K562 (cell line): ENCODE measurements around the gene MVK. TPM values are rescaled to one million over a fixed set of nuclear protein-coding genes. Genes with fewer than 3 reads are reported as not detected.

Experiments used
- ATAC-seq: fragments of 200-7000 bp; cut with Tn5 transposase; 3 replicates; pipeline ENCODE4 v1.9.1; 2020; ENCODE audit warnings: moderate library complexity
- BruUV-seq: library from RNA; stranded (reverse); fragments of 400-500 nt; replicated peaks from 2 replicates; lab custom pipeline; 2021; lab: Mats Ljungman, UMichigan
- CTCF ChIA-PET: fragments of 300-600 bp; formaldehyde crosslinking; extraction: SDS; loops from one replicate; lab custom pipeline; 2021; ENCODE audit warnings: low intra/inter-chr PET ratio; lab: Yijun Ruan, JAX
- POLR2A ChIA-PET: fragments of 300-600, 350-650 bp; sonication (Branson Sonifier 250); formaldehyde crosslinking; extraction: SDS; loops from one replicate; lab custom pipeline; 2021; ENCODE audit warnings: antibody characterized with exemption, inconsistent platforms; lab: Yijun Ruan, JAX
- DNase-seq, 4 experiments: peaks; one replicate each; pipeline versions ENCODE4 v3.0.0 to v3.0.0-alpha.2; 2011 to 2018; ENCODE audit warnings: low spot score in 3 of 4, mixed read lengths in 3 of 4; ENCODE audit errors: extremely low read depth in 1 of 4
- FAIRE-seq: peaks from 2 replicates; lab custom pipeline; 2011; peaks lifted over from hg19 to GRCh38; lab: Jason Lieb, UNC
- H2AFZ ChIP-seq: 2 replicates; pipeline ENCODE4 v1.6.0; 2011; ENCODE audit warnings: low read depth, low read length, control low read depth, inconsistent platforms
- H3K27ac ChIP-seq: fragments of 200-600 bp; 3 replicates; pipeline ENCODE4 v1.8.0; 2011; ENCODE audit warnings: low read depth, mild to moderate bottlenecking, control low read depth, inconsistent platforms, low read length, moderate library complexity, mixed read lengths; ENCODE audit errors: extremely low read depth
- H3K27me3 ChIP-seq, 2 experiments: fragments of 300-600 bp in 1 of 2; 2 replicates in 1 of 2; 3 replicates in 1 of 2; pipeline versions ENCODE4 v1.6.0 to v1.8.0; 2011; ENCODE audit warnings: inconsistent platforms in 2 of 2, low read length in 2 of 2, mild to moderate bottlenecking in 1 of 2, mixed read lengths in 1 of 2, moderate library complexity in 1 of 2; ENCODE audit not compliant: control insufficient read depth in 2 of 2, insufficient read depth in 2 of 2
- H3K36me3 ChIP-seq: fragments of 300-600 bp; 3 replicates; pipeline ENCODE4 v1.8.0; 2011; ENCODE audit warnings: mild to moderate bottlenecking, low read length, inconsistent platforms; ENCODE audit not compliant: control insufficient read depth, insufficient read depth
- H3K4me1 ChIP-seq, 2 experiments: fragments of 200-600 bp in 1 of 2; replicated peaks in 1 of 2; 2 replicates in 1 of 2; 3 replicates in 1 of 2; pipeline versions ENCODE4 v1.5.1 to v1.8.0; 2011; ENCODE audit warnings: inconsistent platforms in 2 of 2, low read length in 2 of 2, mild to moderate bottlenecking in 1 of 2, mixed read lengths in 1 of 2, moderate library complexity in 1 of 2; ENCODE audit not compliant: control insufficient read depth in 2 of 2, insufficient read depth in 2 of 2
- H3K4me2 ChIP-seq: 2 replicates; pipeline ENCODE4 v1.6.1; 2011; ENCODE audit warnings: low read length, control low read depth, inconsistent platforms, mixed read lengths; ENCODE audit not compliant: insufficient read depth
- H3K4me3 ChIP-seq: fragments of 200-600 bp; sonication (generic), shearing (Covaris generic); 2 replicates; pipeline ENCODE4 v1.5.1; 2016; ENCODE audit warnings: control low read depth, inconsistent platforms
- H3K79me2 ChIP-seq: fragments of 200-600 bp; 3 replicates; pipeline ENCODE4 v1.8.0; 2011; ENCODE audit warnings: low read length, inconsistent platforms; ENCODE audit not compliant: control insufficient read depth, insufficient read depth
- H3K9ac ChIP-seq, 2 experiments: 2 replicates each; pipeline versions ENCODE4 v1.6.0 to v1.6.1; 2011; ENCODE audit warnings: low read depth in 2 of 2, low read length in 2 of 2, control low read depth in 1 of 2, inconsistent platforms in 1 of 2, mild to moderate bottlenecking in 1 of 2, mixed read lengths in 1 of 2; ENCODE audit not compliant: insufficient read depth in 1 of 2
- H3K9me1 ChIP-seq: one replicate; pipeline ENCODE4 v1.6.0; 2011; ENCODE audit warnings: inconsistent platforms, mild to moderate bottlenecking, low read length, moderate library complexity; ENCODE audit not compliant: control insufficient read depth, insufficient read depth
- H3K9me3 ChIP-seq: replicated peaks from 2 replicates; pipeline ENCODE4 v1.5.1; 2011; ENCODE audit warnings: low read depth, low read length, inconsistent platforms; ENCODE audit not compliant: control insufficient read depth, insufficient read depth
- H4K20me1 ChIP-seq: replicated peaks from 2 replicates; pipeline ENCODE4 v1.6.1; 2011; ENCODE audit warnings: low read length, inconsistent platforms, mixed read lengths; ENCODE audit not compliant: control insufficient read depth, insufficient read depth
- ARNT ChIP-seq, 2 experiments: fragments of 450-650 bp; IDR thresholded peaks; 2 replicates each; pipeline ENCODE4 v1.6.1; 2016; ENCODE audit warnings: mild to moderate bottlenecking in 1 of 2
- CEBPG ChIP-seq, 3 experiments: fragments of 200-800 bp in 1 of 3; sonication (Bioruptor generic) in 1 of 3; sonication (generic) in 1 of 3; formaldehyde crosslinking in 1 of 3; IDR thresholded peaks in 2 of 3; conservative IDR thresholded peaks in 1 of 3; 2 replicates each; pipeline versions ENCODE4 v1.6.1 to v1.8.0; 2016 to 2022; ENCODE audit warnings: missing compliant biosample characterization in 2 of 3, missing genetic modification characterization in 2 of 3, mild to moderate bottlenecking in 1 of 3, missing genetic modification reagents in 1 of 3
- KLF1 ChIP-seq: fragments of 450-650 bp; IDR thresholded peaks from 2 replicates; pipeline ENCODE4 v1.6.1; 2016; ENCODE audit warnings: missing genetic modification characterization, missing compliant biosample characterization
- NFXL1 ChIP-seq: fragments of 450-650 bp; formaldehyde crosslinking; IDR thresholded peaks from 2 replicates; pipeline ENCODE4 v1.4.0; 2021; ENCODE audit warnings: mild to moderate bottlenecking
- SMARCC2 ChIP-seq: fragments of 450-650 bp; IDR thresholded peaks from 2 replicates; pipeline ENCODE4 v1.6.1; 2017; ENCODE audit warnings: antibody characterized with exemption, moderate library complexity, mild to moderate bottlenecking, low read depth
- YY1 ChIP-seq, 3 experiments: IDR thresholded peaks; 2 replicates each; pipeline ENCODE4 v1.6.1; 2011; ENCODE audit warnings: low read length in 2 of 3, mild to moderate bottlenecking in 2 of 3, moderate library complexity in 2 of 3, borderline replicate concordance in 1 of 3, control low read depth in 1 of 3, low read depth in 1 of 3; ENCODE audit not compliant: insufficient read depth in 3 of 3, insufficient replicate concordance in 2 of 3, control insufficient read depth in 1 of 3, insufficient read length in 1 of 3; ENCODE audit errors: extremely low read depth in 1 of 3
- ZBTB49 ChIP-seq: sonication (generic); formaldehyde crosslinking; IDR thresholded peaks from 2 replicates; pipeline ENCODE4 v1.8.0; 2022; ENCODE audit warnings: missing genetic modification reagents, mild to moderate bottlenecking, borderline replicate concordance
- ZNF398 ChIP-seq: fragments of 250-450 bp; sonication (Bioruptor Pico); IDR thresholded peaks from 2 replicates; pipeline ENCODE4 v1.8.0; 2021; ENCODE audit warnings: moderate library complexity, mild to moderate bottlenecking, inconsistent platforms
- ZNF511 ChIP-seq: sonication (generic); formaldehyde crosslinking; IDR thresholded peaks from 2 replicates; pipeline ENCODE4 v1.8.0; 2022; ENCODE audit warnings: mild to moderate bottlenecking, missing genetic modification reagents
- ZNF561 ChIP-seq: fragments of 450-650 bp; formaldehyde crosslinking; conservative IDR thresholded peaks from 2 replicates; pipeline ENCODE4 v1.4.0; 2020; ENCODE audit warnings: mild to moderate bottlenecking, moderate library complexity
- WGBS: fragments of 100-300 bp; shearing (Covaris generic); methylation state at CpG from one replicate; pipeline ENCODE4 v1.1.6; 2016; ENCODE audit warnings: low coverage, mixed read lengths; ENCODE audit not compliant: insufficient coverage; ENCODE audit errors: missing lambda C conversion rate; 5-methylcytosine and 5-hydroxymethylcytosine counted together
- in situ Hi-C: fragments of 300-500 bp; cut with MboI; formaldehyde crosslinking; loops from 4 replicates; pipeline ENCODE4 v1.15.0; 2018; ENCODE audit warnings: inconsistent platforms, mixed read lengths
- intact Hi-C: fragments of 100-400 bp; cut with micrococcal nuclease; formaldehyde crosslinking; loops from 2 replicates; pipeline ENCODE4 v1.14.2; 2022
- polyA plus RNA-seq, 8 experiments: library from polyadenylated mRNA; depleted of rRNA in 4 of 8; stranded (reverse) in 5 of 8; unstranded in 3 of 8; fragments of >200 nt; fragmentation: Nextera tagmentation in 2 of 8; fragmentation: Illumina TruSeq in 1 of 8; extraction: Ambion mirVana in 2 of 8; extraction: Trizol in 1 of 8; gene quantifications; 2 replicates each; pipeline versions ENCODE4 v1.2.1 to v1.2.3, GENCODE V29; 2011 to 2014; ENCODE audit warnings: inconsistent platforms in 1 of 8, missing spikeins in 1 of 8
- total RNA-seq, 7 experiments: library from RNA; depleted of rRNA in 6 of 7; stranded (reverse); fragments of >200 nt in 6 of 7; fragmentation: Illumina TruSeq in 2 of 7; extraction: Trizol in 2 of 7; gene quantifications; 2 replicates each; pipeline versions ENCODE4 v1.2.1 to v1.2.3, GENCODE V29; 2011 to 2021; ENCODE audit warnings: low replicate concordance in 1 of 7

MVK gene
- total and polyA plus RNA-seq, 9 of the 15 experiments (the other 6 are each of a cell fraction or from before 2014, with no cell fraction given), result 0.41 to 33.6 (median 18.8) TPM

- TF ChIP-seq KLF1 (tag) (no peak), NFXL1 (CRISPR knock-in tag) (no peak), ZBTB49 (no peak), YY1 (IDR thresholded peaks at IDR 0.05; ENCODE audit: borderline replicate concordance in 1 of 3, control insufficient read depth in 1 of 3, extremely low read depth in 1 of 3, insufficient read depth in 3 of 3, insufficient read length in 1 of 3, insufficient replicate concordance in 2 of 3, low read depth in 1 of 3, low read length in 2 of 3) (no peak), ZNF561 (CRISPR knock-in tag) (no peak), ZNF398 (CRISPR knock-in tag) (no peak), SMARCC2 (no peak), ZNF511 (CRISPR knock-in tag) (no peak), CEBPG (CRISPR knock-in tag; IDR thresholded peaks at IDR 0.05) (no peak), CEBPG (tag; conservative IDR thresholded peaks at IDR 0.05 in 1 of 2, IDR thresholded peaks at IDR 0.05 in 1 of 2) (no peak), ARNT (IDR thresholded peaks at IDR 0.05) (no peak)
- Histone ChIP-seq H4K20me1 (peaks cover 14% of the 10 kb centered on the region; the same call in 1 of the 2 replicates), H3K36me3 (no peaks in the 10 kb centered on the region), H3K4me3 (no peak overlapping the region), H3K27me3 (peaks cover 28 to 50% of the 10 kb centered on the region in 2 experiments), H3K79me2 (no peaks in the 10 kb centered on the region), H3K9me1 (no peaks in the 10 kb centered on the region), H3K9me3 (peaks cover 3% of the 10 kb centered on the region; the same call in 1 of the 2 replicates), H3K4me2 (no peak overlapping the region), H3K27ac (no peak overlapping the region), H3K4me1 (peaks cover 0 to 5% of the 10 kb centered on the region in 2 experiments; a peak in 2 of 5 replicates), H3K9ac (no peak overlapping the region), H2AFZ (no peak overlapping the region)
- CTCF ChIA-PET, result no interaction called here
- in situ Hi-C loops (no loop called here), intact Hi-C loops (no loop called here)
- POLR2A ChIA-PET, result no interaction called here
- no peak for ATAC-seq
- 28% methylated on average over 8 of the region's 8 CpGs for WGBS
- DNase-seq, result no peak
- no peak for FAIRE-seq
- no TSS peak for BruUV-seq
Measured at GRCh38 chr12:109537136-109537535, 36.5 kb upstream of the MVK start.
